ENCODE measurements around the gene SULF2. TPM values are rescaled to one million over a fixed set of nuclear protein-coding genes. Genes with fewer than 3 reads are reported as not detected.

Gene SULF2
- total and polyA plus RNA-seq, 2 of the 13 experiments (the other 11 are each of a cell fraction or from before 2014, with no cell fraction given), result 7.2 to 50.9 TPM

GRCh38 chr20:47821481-47822100, 36.3 kb upstream of the SULF2 start:
- no peak overlapping the region for H3K9ac ChIP-seq (ENCODE audit: insufficient read depth, low read depth, low read length)
- H3K4me2 ChIP-seq (ENCODE audit: low read depth, low read length), result no peak overlapping the region
- DNase-seq (ENCODE audit: low spot score) (no peak), FAIRE-seq (no peak), ATAC-seq (no peak)
- BruUV-seq (replicated peaks), result no TSS peak
- no peak overlapping the region for H3K27ac ChIP-seq (ENCODE audit: extremely low read length, insufficient read depth, low read length)
- H3K79me2 ChIP-seq (ENCODE audit: insufficient read depth, low read length), result no peaks in the 10 kb centered on the region
- H3K4me3 ChIP-seq (replicated peaks in 1 of 3; ENCODE audit: insufficient read depth in 1 of 3, low read depth in 2 of 3, low read length in 3 of 3), result no peak overlapping the region
- H3K36me3 ChIP-seq (replicated peaks in 1 of 2; ENCODE audit: control insufficient read depth in 1 of 2, insufficient read depth in 2 of 2, low read length in 2 of 2), result no peaks in the 10 kb centered on the region
- WGBS (ENCODE audit: low lambda C conversion rate), result 32% methylated on average over 13 of the region's 13 CpGs
- H3K9me3 ChIP-seq (ENCODE audit: low read length), result no peaks in the 10 kb centered on the region
- intact Hi-C loops (cut with micrococcal nuclease; ENCODE audit: unreplicated experiment) (no loop called here), in situ Hi-C loops (cut with HindIII; ENCODE audit: extremely low pct_ligation_motif_present, low pct_unique_long_range_greater_than_20kb) (loop anchor here (5.0 kb wide), 1 partner anchor 76 kb away; no protein-coding TSS in a partner anchor)
- peaks cover 7 to 68% of the 10 kb centered on the region in 2 experiments; a peak in 4 of 5 replicates for H3K27me3 ChIP-seq (ENCODE audit: control insufficient read depth in 1 of 2, insufficient read depth in 2 of 2, low read length in 2 of 2)
- no peaks in the 10 kb centered on the region for H3K4me1 ChIP-seq (ENCODE audit: insufficient read depth, low read length)
- ChIA-PET POLR2A (no interaction called here), CTCF (ENCODE audit: low intra/inter-chr PET ratio, low total read pairs) (no interaction called here)
- TF ChIP-seq SKI (IDR thresholded peaks at IDR 0.05; ENCODE audit: partially characterized antibody) (no peak), MLLT10 (CRISPR knock-in tag; IDR thresholded peaks at IDR 0.05) (no peak), NR2C2 (CRISPR knock-in tag; IDR thresholded peaks at IDR 0.05; ENCODE audit: borderline replicate concordance) (no peak), ZNF646 (CRISPR knock-in tag; IDR thresholded peaks at IDR 0.05) (no peak), GRHL1 (CRISPR knock-in tag; conservative IDR thresholded peaks at IDR 0.05) (no peak), ZNF768 (CRISPR knock-in tag; IDR thresholded peaks at IDR 0.05) (no peak), KLF16 (CRISPR knock-in tag; IDR thresholded peaks at IDR 0.05) (no peak), ZKSCAN8 (CRISPR knock-in tag; IDR thresholded peaks at IDR 0.05; ENCODE audit: borderline replicate concordance) (no peak), BATF2 (CRISPR knock-in tag; IDR thresholded peaks at IDR 0.05) (no peak), PPARG (CRISPR knock-in tag; conservative IDR thresholded peaks at IDR 0.05) (no peak), SRSF9 (IDR thresholded peaks at IDR 0.05; ENCODE audit: borderline replicate concordance, insufficient read depth, low read depth, low read length, poor library complexity, severe bottlenecking) (no peak), MEF2D (CRISPR knock-in tag; IDR thresholded peaks at IDR 0.05) (no peak)
- H4K20me1 ChIP-seq (ENCODE audit: insufficient read depth, low read length), result no peaks in the 10 kb centered on the region
- H2AFZ ChIP-seq (ENCODE audit: low read length), result no peak overlapping the region

Measured in HepG2 (cell line).